A549 (cell line): ENCODE results near the gene ST8SIA1. TPM values are rescaled to one million over a fixed set of nuclear protein-coding genes. Genes with fewer than 3 reads are reported as not detected.
A peak's percentile ranks its signal among the peaks of the same experiment; 100 is the strongest.

Source experiments
- ATAC-seq, 2 experiments: fragments of 200-7000 bp in 1 of 2; fragments of >200 bp in 1 of 2; cut with Nextera tagmentation in 1 of 2; cut with Tn5 transposase in 1 of 2; 3 replicates each; pipeline versions ENCODE4 v1.8.0 to v1.9.1; 2018 to 2020; ENCODE audit warnings: mild to moderate bottlenecking in 1 of 2, moderate library complexity in 1 of 2
- CTCF ChIA-PET: fragments of 300-600 bp; sonication (Branson Sonifier 250); formaldehyde crosslinking; extraction: SDS; loops from one replicate; lab custom pipeline; 2021; ENCODE audit warnings: antibody characterized with exemption, inconsistent platforms; lab: Yijun Ruan, JAX
- POLR2A ChIA-PET: fragments of 350-600 bp; formaldehyde crosslinking; extraction: SDS; loops from one replicate; lab custom pipeline; 2021; ENCODE audit warnings: antibody characterized with exemption, inconsistent platforms; lab: Yijun Ruan, JAX
- DNase-seq, 2 experiments: peaks; one replicate each; pipeline versions ENCODE4 v3.0.0 to v3.0.0-alpha.2; 2011 to 2016; ENCODE audit warnings: low read depth in 1 of 2, low spot score in 1 of 2
- FAIRE-seq: peaks from 2 replicates; lab custom pipeline; 2011; peaks lifted over from hg19 to GRCh38; lab: Jason Lieb, UNC
- H3K27ac ChIP-seq, 2 experiments: fragments of >200 bp; sonication (Bioruptor Twin); formaldehyde crosslinking; 3 replicates each; pipeline ENCODE4 v1.5.1; 2016 to 2017
- H3K4me1 ChIP-seq: fragments of >200 bp; sonication (Bioruptor Twin); formaldehyde crosslinking; 3 replicates; pipeline ENCODE4 v1.6.1; 2016
- H3K4me2 ChIP-seq: fragments of >200 bp; sonication (Bioruptor Twin); formaldehyde crosslinking; 3 replicates; pipeline ENCODE4 v1.6.1; 2016
- H3K4me3 ChIP-seq: fragments of >200 bp; sonication (Bioruptor Twin); formaldehyde crosslinking; 3 replicates; pipeline ENCODE4 v1.5.1; 2016
- H3K9me3 ChIP-seq: fragments of >200 bp; sonication (Bioruptor Twin); formaldehyde crosslinking; 3 replicates; pipeline ENCODE4 v1.6.1; 2016
- CBX2 ChIP-seq: fragments of 200-600 bp; sonication (generic); IDR thresholded peaks from 2 replicates; pipeline ENCODE4 v1.6.1; 2016; ENCODE audit warnings: low read depth, mild to moderate bottlenecking, borderline replicate concordance
- CBX8 ChIP-seq: fragments of 200-600 bp; sonication (generic); IDR thresholded peaks from 2 replicates; pipeline ENCODE4 v1.6.1; 2016
- CEBPB ChIP-seq, 2 experiments: fragments of >200 bp in 1 of 2; sonication (Bioruptor Twin) in 1 of 2; formaldehyde crosslinking in 1 of 2; IDR thresholded peaks; 2 replicates each; pipeline ENCODE4 v1.6.1; 2012 to 2016
- CHD4 ChIP-seq: fragments of 200-600 bp; sonication (generic); IDR thresholded peaks from 2 replicates; pipeline ENCODE4 v1.6.1; 2016; ENCODE audit warnings: antibody characterized with exemption, mild to moderate bottlenecking, borderline replicate concordance
- E2F6 ChIP-seq: IDR thresholded peaks from 2 replicates; pipeline ENCODE4 v1.6.1; 2012; ENCODE audit warnings: low read depth, borderline replicate concordance
- EHMT2 ChIP-seq: fragments of 200-600 bp; sonication (generic); IDR thresholded peaks from 2 replicates; pipeline ENCODE4 v1.6.1; 2016; ENCODE audit warnings: antibody characterized with exemption, low read depth, mild to moderate bottlenecking, moderate library complexity
- EP300 ChIP-seq, 2 experiments: fragments of >200 bp; sonication (Bioruptor Twin); formaldehyde crosslinking; IDR thresholded peaks; 2 replicates in 1 of 2; 3 replicates in 1 of 2; pipeline ENCODE4 v1.6.1; 2016 to 2017
- ESRRA ChIP-seq: fragments of 150-350 bp; IDR thresholded peaks from 2 replicates; pipeline ENCODE4 v1.6.1; 2014; ENCODE audit warnings: mild to moderate bottlenecking, low read length, borderline replicate concordance
- FOXS1 ChIP-seq: fragments of 250-450 bp; sonication (Bioruptor Pico); IDR thresholded peaks from 2 replicates; pipeline ENCODE4 v1.5.0; 2020; ENCODE audit warnings: mild to moderate bottlenecking, moderate library complexity
- GATA3 ChIP-seq: IDR thresholded peaks from 2 replicates; pipeline ENCODE4 v1.6.1; 2012; ENCODE audit warnings: borderline replicate concordance
- HEYL ChIP-seq: fragments of 250-450 bp; sonication (Bioruptor Pico); IDR thresholded peaks from 2 replicates; pipeline ENCODE4 v1.8.0; 2021; ENCODE audit warnings: mild to moderate bottlenecking, moderate library complexity
- HOXA7 ChIP-seq: fragments of 250-450 bp; sonication (Bioruptor Pico); IDR thresholded peaks from 2 replicates; pipeline ENCODE4 v1.5.0; 2020; ENCODE audit warnings: mild to moderate bottlenecking, moderate library complexity
- HOXB13 ChIP-seq: fragments of 250-450 bp; sonication (Bioruptor Pico); IDR thresholded peaks from 2 replicates; pipeline ENCODE4 v1.5.0; 2020; ENCODE audit warnings: low read depth, mild to moderate bottlenecking, moderate library complexity
- JUNB ChIP-seq: fragments of >200 bp; sonication (Bioruptor Twin); formaldehyde crosslinking; IDR thresholded peaks from 2 replicates; pipeline ENCODE4 v1.6.1; 2016
- MAFK ChIP-seq: fragments of 450-650 bp; IDR thresholded peaks from 2 replicates; pipeline ENCODE4 v1.6.1; 2014; ENCODE audit not compliant: partially characterized antibody
- MAX ChIP-seq: IDR thresholded peaks from 2 replicates; pipeline ENCODE4 v1.6.1; 2012
- MAZ ChIP-seq: fragments of 150-350 bp; IDR thresholded peaks from 2 replicates; pipeline ENCODE4 v1.6.1; 2014; ENCODE audit warnings: antibody characterized with exemption, low read depth, low read length, borderline replicate concordance
- NFE2L2 ChIP-seq: fragments of 150-350 bp; conservative IDR thresholded peaks from 2 replicates; pipeline ENCODE4 v1.6.1; 2014; ENCODE audit warnings: low read length
- NPAS2 ChIP-seq: fragments of 250-450 bp; sonication (Bioruptor Pico); IDR thresholded peaks from 2 replicates; pipeline ENCODE4 v1.8.0; 2022; ENCODE audit warnings: mild to moderate bottlenecking, moderate library complexity, borderline replicate concordance
- NR3C1 ChIP-seq: fragments of >200 bp; sonication (Bioruptor Twin); formaldehyde crosslinking; IDR thresholded peaks from 3 replicates; pipeline ENCODE4 v1.6.1; 2017
- PHF8 ChIP-seq: fragments of 200-600 bp; sonication (generic); IDR thresholded peaks from 2 replicates; pipeline ENCODE4 v1.6.1; 2016; ENCODE audit warnings: low read depth, mild to moderate bottlenecking, antibody characterized with exemption, moderate library complexity, borderline replicate concordance
- POLR2A ChIP-seq: IDR thresholded peaks from 2 replicates; pipeline ENCODE4 v1.6.1; 2012; ENCODE audit warnings: mild to moderate bottlenecking, low read length
- POLR2AphosphoS2 ChIP-seq: conservative IDR thresholded peaks from 2 replicates; pipeline ENCODE4 v1.6.1; 2012; ENCODE audit warnings: low read length, improper control_type of control experiment, inconsistent platforms
- RAD21 ChIP-seq, 2 experiments: fragments of >200 bp in 1 of 2; sonication (Bioruptor Twin) in 1 of 2; formaldehyde crosslinking in 1 of 2; IDR thresholded peaks in 1 of 2; conservative IDR thresholded peaks in 1 of 2; 2 replicates in 1 of 2; 3 replicates in 1 of 2; pipeline ENCODE4 v1.6.1; 2012 to 2018; ENCODE audit warnings: inconsistent platforms in 1 of 2
- RCOR1 ChIP-seq: fragments of 150-350 bp; IDR thresholded peaks from 2 replicates; pipeline ENCODE4 v1.6.1; 2014; ENCODE audit warnings: antibody characterized with exemption, low read length, low read depth
- RFX5 ChIP-seq: fragments of 450-650 bp; IDR thresholded peaks from 2 replicates; pipeline ENCODE4 v1.7.1; 2014; ENCODE audit warnings: antibody characterized with exemption, mild to moderate bottlenecking, moderate library complexity
- SREBF2 ChIP-seq: fragments of 450-650 bp; IDR thresholded peaks from 2 replicates; pipeline ENCODE4 v1.6.1; 2014; ENCODE audit warnings: mild to moderate bottlenecking, moderate library complexity
- TFCP2L1 ChIP-seq: fragments of 250-450 bp; sonication (Bioruptor Pico); IDR thresholded peaks from 2 replicates; pipeline ENCODE4 v1.5.0; 2021; ENCODE audit warnings: mild to moderate bottlenecking
- ZFP36 ChIP-seq: fragments of 450-650 bp; IDR thresholded peaks from 2 replicates; pipeline ENCODE4 v1.6.1; 2014; ENCODE audit warnings: borderline replicate concordance; ENCODE audit not compliant: partially characterized antibody
- ZSCAN20 ChIP-seq: fragments of 250-450 bp; sonication (Bioruptor Pico); IDR thresholded peaks from 2 replicates; pipeline ENCODE4 v1.8.0; 2022; ENCODE audit warnings: mild to moderate bottlenecking, moderate library complexity
- WGBS: methylation state at CpG from one replicate; pipeline ENCODE4 v1.1.6; 2017; ENCODE audit errors: missing lambda C conversion rate; 5-methylcytosine and 5-hydroxymethylcytosine counted together
- polyA plus RNA-seq, 4 experiments: library from polyadenylated mRNA; depleted of rRNA in 3 of 4; stranded (reverse); fragments of >200 nt; fragmentation: RNase III in 1 of 4; extraction: RNeasy Plus Mini Kit Qiagen cat#74134 plus additional on column Dnase treatment in 1 of 4; gene quantifications; 2 replicates in 3 of 4; 3 replicates in 1 of 4; pipeline ENCODE4 v1.2.3, GENCODE V29; 2011 to 2017

ST8SIA1 gene
- polyA plus RNA-seq, 2 of the 4 experiments (the other 2 are of a cell fraction), result 0.41 to 1.1 TPM

GRCh38 chr12:22372277-22372837, 37.9 kb upstream of the ST8SIA1 start:
- TF ChIP-seq ZFP36 (no peak), NFE2L2 (peak; percentile 33), MAFK (peak; percentile 87), JUNB (no peak), NPAS2 (no peak)
- H3K4me3 ChIP-seq, result no peak overlapping the region
- ATAC-seq (no peak), DNase-seq (no peak), FAIRE-seq (no peak)
- H3K4me2 ChIP-seq, result no peak overlapping the region
- no peaks in the 10 kb centered on the region; the same call in 2 of the 3 replicates for H3K9me3 ChIP-seq
- POLR2A ChIA-PET, result no interaction called here
- no peak overlapping the region for H3K27ac ChIP-seq
- CTCF ChIA-PET, result no interaction called here
- H3K4me1 ChIP-seq, result no peaks in the 10 kb centered on the region

GRCh38 chr12:22366181-22366580, 31.7 kb upstream of the ST8SIA1 start:
- ChIA-PET CTCF (no interaction called here), POLR2A (no interaction called here)
- H3K4me1 ChIP-seq, result no peaks in the 10 kb centered on the region
- H3K4me3 ChIP-seq, result no peak overlapping the region
- FAIRE-seq (no peak), ATAC-seq (no peak), DNase-seq (no peak)
- H3K9me3 ChIP-seq, result no peaks in the 10 kb centered on the region; the same call in 2 of the 3 replicates
- no peak for TF ChIP-seq CBX2
- TF ChIP-seq CHD4, result no peak
- TF ChIP-seq CBX8, result no peak
- no peak for TF ChIP-seq ESRRA
- TF ChIP-seq ZSCAN20 (CRISPR knock-in tag), result no peak
- TF ChIP-seq RCOR1, result no peak
- TF ChIP-seq E2F6, result no peak
- no peak overlapping the region for H3K27ac ChIP-seq
- H3K4me2 ChIP-seq, result no peak overlapping the region
- WGBS, result 12% methylated on average over 5 of the region's 5 CpGs

GRCh38 chr12:22361785-22362184, 27.3 kb upstream of the ST8SIA1 start:
- no peak overlapping the region for H3K4me3 ChIP-seq
- no peaks in the 10 kb centered on the region for H3K4me1 ChIP-seq
- no peak overlapping the region for H3K4me2 ChIP-seq
- TF ChIP-seq RFX5 (no peak), HOXA7 (CRISPR knock-in tag) (no peak), RAD21 (conservative IDR thresholded peaks at IDR 0.05 in 1 of 2, IDR thresholded peaks at IDR 0.05 in 1 of 2) (no peak), FOXS1 (CRISPR knock-in tag) (no peak), CEBPB (IDR thresholded peaks at IDR 0.05) (no peak), HEYL (CRISPR knock-in tag) (no peak), NFE2L2 (no peak), POLR2A (no peak), PHF8 (no peak), EP300 (IDR thresholded peaks at IDR 0.05) (no peak), EHMT2 (no peak), MAX (no peak), POLR2AphosphoS2 (no peak), HOXB13 (no peak), CBX2 (no peak), GATA3 (no peak), SREBF2 (no peak), MAZ (no peak), TFCP2L1 (CRISPR knock-in tag) (no peak), NR3C1 (no peak)
- ATAC-seq, result no peak
- H3K9me3 ChIP-seq, result no peaks in the 10 kb centered on the region
- WGBS, result 43% methylated on average over 4 of the region's 4 CpGs
- ChIA-PET POLR2A (no interaction called here), CTCF (no interaction called here)
- no peak for FAIRE-seq
- no peak for DNase-seq
- no peak overlapping the region for H3K27ac ChIP-seq
